ENCODE measurements around the gene TNFRSF9. TPM values are rescaled to one million over a fixed set of nuclear protein-coding genes. Genes with fewer than 3 reads are reported as not detected.

TNFRSF9 gene
- total and polyA plus RNA-seq, 2 donors (not counting 3 experiments of a cell fraction or from before 2014, with no cell fraction given): 0.15 to 0.22 TPM

GRCh38 chr1:7983086-7983778 is 42.6 kb upstream of the TNFRSF9 start:
- H3K9me3 ChIP-seq (replicated peaks; ENCODE audit: control insufficient read depth, insufficient read depth, low read length): no peaks in the 10 kb centered on the region
- DNase-seq (ENCODE audit: low read depth, low spot score) (no peak), FAIRE-seq (no peak)
- CTCF ChIA-PET: interaction anchor here (1.0 to 11.5 kb wide), 9 partner anchors 8 to 366 kb away, joined by 3 to 147 read pairs (median 9); partner anchors contain the start of gene SLC45A1
- no peaks in the 10 kb centered on the region for H3K27me3 ChIP-seq (ENCODE audit: control insufficient read depth in 2 of 2, insufficient read depth in 2 of 2, low read length in 2 of 2)
- no peak overlapping the region for H3K4me3 ChIP-seq (replicated peaks in 1 of 3; ENCODE audit: insufficient read depth in 1 of 3, low read depth in 1 of 3, low read length in 3 of 3)
- peaks cover 22 to 40% of the 10 kb centered on the region in 2 experiments for H3K36me3 ChIP-seq (ENCODE audit: control insufficient read depth in 2 of 2, extremely low read depth in 1 of 2, insufficient read depth in 2 of 2, low read length in 2 of 2)
- no peaks in the 10 kb centered on the region for H3K4me1 ChIP-seq (ENCODE audit: control insufficient read depth, extremely low read depth, insufficient read depth, low read length)
- dilution Hi-C loops (cut with MboI; ENCODE audit: extremely low pct_ligation_motif_present, low sequenced_read_pairs): no loop called here
- no peak for TF ChIP-seq MYC (IDR thresholded peaks at IDR 0.05; ENCODE audit: low read depth, low read length)
- TF ChIP-seq POLR2A (IDR thresholded peaks at IDR 0.05; ENCODE audit: low read depth, low read length): no peak
- no peak for TF ChIP-seq POLR2AphosphoS5 (IDR thresholded peaks at IDR 0.05; ENCODE audit: insufficient read depth, low read depth, low read length)
- TF ChIP-seq MAX (IDR thresholded peaks at IDR 0.05; ENCODE audit: insufficient read depth, insufficient read length): no peak
- TF ChIP-seq EZH2 (IDR thresholded peaks at IDR 0.05; ENCODE audit: borderline replicate concordance, low read depth, low read length, severe bottlenecking): no peak
- no peak for TF ChIP-seq JUN (IDR thresholded peaks at IDR 0.05; ENCODE audit: borderline replicate concordance, insufficient read depth, insufficient read length, low read depth)
- no peak for TF ChIP-seq CTCF (IDR thresholded peaks at IDR 0.05; ENCODE audit: extremely low read depth in 1 of 2, insufficient read depth in 1 of 2, low read depth in 1 of 2, low read length in 2 of 2)
- TF ChIP-seq GATA2 (IDR thresholded peaks at IDR 0.05; ENCODE audit: insufficient read depth, insufficient read length, low read depth, low read length): no peak
- TF ChIP-seq FOS (IDR thresholded peaks at IDR 0.05; ENCODE audit: borderline replicate concordance, insufficient read depth, low read length): no peak
- H3K79me2 ChIP-seq (ENCODE audit: control insufficient read depth, insufficient read depth, low read length): no peaks in the 10 kb centered on the region
- no TSS peak for BruUV-seq (replicated peaks)
- no peaks in the 10 kb centered on the region for H3K9me1 ChIP-seq (replicated peaks; ENCODE audit: control insufficient read depth, extremely low read depth, insufficient read depth, low read length)
- H3K9ac ChIP-seq (replicated peaks; ENCODE audit: extremely low read depth, insufficient read depth, low read length): no peak overlapping the region
- intact Hi-C loops (cut with micrococcal nuclease): loop anchor here (2.0 kb wide), 2 partner anchors 32 to 42 kb away; no protein-coding TSS in a partner anchor
- H3K27ac ChIP-seq (ENCODE audit: insufficient read depth, low read depth, low read length): no peak overlapping the region
- no peaks in the 10 kb centered on the region for H4K20me1 ChIP-seq (replicated peaks; ENCODE audit: control insufficient read depth, extremely low read depth, insufficient read depth, low read length)
- no peak overlapping the region for H3K4me2 ChIP-seq (ENCODE audit: insufficient read depth, low read length)
- no peak overlapping the region for H2AFZ ChIP-seq (ENCODE audit: low read depth, low read length)
- POLR2A ChIA-PET: no interaction called here
